OCI-LY7 (cell line): Measurements from ENCODE around the gene HDAC9.

Source experiments
- EZH2phosphoT487 ChIP-seq: fragments of 200-600 bp; sonication (generic); IDR thresholded peaks from 2 replicates; pipeline ENCODE4 v1.6.1; 2018; ENCODE audit warnings: low read depth, borderline replicate concordance, mild to moderate bottlenecking, mixed run types, antibody characterized with exemption, low read length, moderate library complexity, mixed read lengths
- TF ChIP-seq, protein P1 (sequence below): fragments of 200-600 bp; sonication (generic); conservative IDR thresholded peaks from 2 replicates; pipeline ENCODE4 v1.5.1; 2014; ENCODE audit warnings: mild to moderate bottlenecking, antibody characterized with exemption, low read length, moderate library complexity, mixed read lengths

DNA sequence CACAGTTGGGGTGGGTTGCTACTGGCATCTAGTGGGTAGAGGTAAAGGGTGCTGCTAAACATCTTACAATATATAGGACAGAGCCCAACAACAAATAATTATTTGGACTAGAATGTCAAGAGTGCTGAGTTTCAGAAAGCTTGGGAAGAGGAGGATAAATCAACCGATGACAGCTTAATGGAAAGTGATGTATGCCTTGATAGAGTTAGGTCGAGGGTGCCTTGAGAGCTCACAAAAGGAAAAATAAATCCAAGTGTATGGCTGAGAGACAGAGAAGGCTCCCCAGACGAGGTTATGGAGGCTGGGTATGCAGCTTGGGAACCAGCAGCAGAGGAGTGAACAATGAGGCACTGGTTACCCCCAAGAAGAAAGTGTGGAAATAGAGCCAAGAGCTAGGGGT, 211.1 kb downstream of the HDAC9 start:
- TF ChIP-seq, protein P1, sequence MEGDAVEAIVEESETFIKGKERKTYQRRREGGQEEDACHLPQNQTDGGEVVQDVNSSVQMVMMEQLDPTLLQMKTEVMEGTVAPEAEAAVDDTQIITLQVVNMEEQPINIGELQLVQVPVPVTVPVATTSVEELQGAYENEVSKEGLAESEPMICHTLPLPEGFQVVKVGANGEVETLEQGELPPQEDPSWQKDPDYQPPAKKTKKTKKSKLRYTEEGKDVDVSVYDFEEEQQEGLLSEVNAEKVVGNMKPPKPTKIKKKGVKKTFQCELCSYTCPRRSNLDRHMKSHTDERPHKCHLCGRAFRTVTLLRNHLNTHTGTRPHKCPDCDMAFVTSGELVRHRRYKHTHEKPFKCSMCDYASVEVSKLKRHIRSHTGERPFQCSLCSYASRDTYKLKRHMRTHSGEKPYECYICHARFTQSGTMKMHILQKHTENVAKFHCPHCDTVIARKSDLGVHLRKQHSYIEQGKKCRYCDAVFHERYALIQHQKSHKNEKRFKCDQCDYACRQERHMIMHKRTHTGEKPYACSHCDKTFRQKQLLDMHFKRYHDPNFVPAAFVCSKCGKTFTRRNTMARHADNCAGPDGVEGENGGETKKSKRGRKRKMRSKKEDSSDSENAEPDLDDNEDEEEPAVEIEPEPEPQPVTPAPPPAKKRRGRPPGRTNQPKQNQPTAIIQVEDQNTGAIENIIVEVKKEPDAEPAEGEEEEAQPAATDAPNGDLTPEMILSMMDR: no peak; the same call in 1 of the 2 replicates
- TF ChIP-seq EZH2phosphoT487: no peak
